Measurements from ENCODE around the gene CCL18.
"Not testable (repeated sequence)": the region's sequence is repeated elsewhere in the genome, so short reads cannot be mapped to it uniquely, and the experiment has no call there.

CCL18 gene

DNA sequence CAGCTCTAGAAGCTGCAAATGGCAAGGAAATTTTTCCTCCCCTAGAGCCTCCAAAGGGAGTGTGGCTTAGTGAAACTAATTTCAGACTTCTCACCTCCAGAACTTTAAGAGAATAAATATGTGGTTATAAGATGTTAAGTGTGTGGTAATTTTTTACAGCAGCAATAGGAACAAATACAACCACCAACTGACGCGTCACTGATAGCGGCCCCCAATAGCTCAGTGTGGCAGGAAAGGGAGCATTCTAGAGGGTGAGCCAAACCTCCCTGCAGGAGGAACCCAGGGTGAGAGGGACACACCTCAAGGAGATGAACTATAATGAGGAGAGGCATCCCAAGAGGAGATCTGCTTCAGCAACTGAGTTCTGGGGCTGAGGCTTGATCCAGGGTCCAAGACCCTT, 43.6 kb downstream of the CCL18 start:
- ChIA-PET CTCF (no interaction called here), POLR2A (no interaction called here)
- no peak overlapping the region for H3K4me3 ChIP-seq (ENCODE audit: low read depth, low read length)
- TF ChIP-seq, protein P1, sequence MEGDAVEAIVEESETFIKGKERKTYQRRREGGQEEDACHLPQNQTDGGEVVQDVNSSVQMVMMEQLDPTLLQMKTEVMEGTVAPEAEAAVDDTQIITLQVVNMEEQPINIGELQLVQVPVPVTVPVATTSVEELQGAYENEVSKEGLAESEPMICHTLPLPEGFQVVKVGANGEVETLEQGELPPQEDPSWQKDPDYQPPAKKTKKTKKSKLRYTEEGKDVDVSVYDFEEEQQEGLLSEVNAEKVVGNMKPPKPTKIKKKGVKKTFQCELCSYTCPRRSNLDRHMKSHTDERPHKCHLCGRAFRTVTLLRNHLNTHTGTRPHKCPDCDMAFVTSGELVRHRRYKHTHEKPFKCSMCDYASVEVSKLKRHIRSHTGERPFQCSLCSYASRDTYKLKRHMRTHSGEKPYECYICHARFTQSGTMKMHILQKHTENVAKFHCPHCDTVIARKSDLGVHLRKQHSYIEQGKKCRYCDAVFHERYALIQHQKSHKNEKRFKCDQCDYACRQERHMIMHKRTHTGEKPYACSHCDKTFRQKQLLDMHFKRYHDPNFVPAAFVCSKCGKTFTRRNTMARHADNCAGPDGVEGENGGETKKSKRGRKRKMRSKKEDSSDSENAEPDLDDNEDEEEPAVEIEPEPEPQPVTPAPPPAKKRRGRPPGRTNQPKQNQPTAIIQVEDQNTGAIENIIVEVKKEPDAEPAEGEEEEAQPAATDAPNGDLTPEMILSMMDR (IDR thresholded peaks at IDR 0.05; ENCODE audit: insufficient read depth, low read length, missing control alignments): no peak
- DNase-seq (ENCODE audit: low read depth, low spot score): no peak

GRCh38 chr17:36108265-36108664, 44.2 kb downstream of the CCL18 start:
- CTCF ChIA-PET; DNase-seq (ENCODE audit: low read depth, low spot score); H3K4me3 ChIP-seq (ENCODE audit: low read depth, low read length); POLR2A ChIA-PET: not testable (repeated sequence)

- CTCF ChIA-PET: interaction anchor here (1.2 kb wide), 1 partner anchor 38 kb away, joined by 4 read pairs; no protein-coding TSS in a partner anchor
- TF ChIP-seq, protein P1 (IDR thresholded peaks at IDR 0.05; ENCODE audit: insufficient read depth, low read length, missing control alignments): no peak
- POLR2A ChIA-PET: no interaction called here
These were observed 47.0 kb downstream of the CCL18 start for GRCh38 chr17:36111068-36111490.

DNA sequence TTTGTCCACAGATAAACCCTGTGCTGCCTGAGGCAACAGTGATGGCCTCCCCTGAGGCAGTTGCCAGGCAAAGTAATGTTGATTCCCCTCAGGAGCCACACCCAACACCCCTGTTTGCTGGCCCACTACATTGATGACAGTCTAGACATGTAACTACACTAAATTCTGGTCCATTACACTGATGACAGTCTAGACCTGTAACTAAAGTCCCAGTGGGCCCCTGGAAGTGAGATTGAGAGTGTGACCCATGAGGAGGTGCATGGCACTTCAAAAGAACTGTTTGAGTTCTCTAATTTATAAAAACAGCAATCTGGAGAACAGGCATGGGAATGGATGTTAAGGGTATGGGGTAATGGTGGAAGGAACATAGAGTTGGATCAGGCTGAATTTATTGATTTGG, 48.5 kb downstream of the CCL18 start:
- H3K4me3 ChIP-seq (ENCODE audit: low read depth, low read length): no peak overlapping the region
- POLR2A ChIA-PET: no interaction called here
- no peak for DNase-seq (ENCODE audit: low read depth, low spot score)
- TF ChIP-seq, protein P1 (IDR thresholded peaks at IDR 0.05; ENCODE audit: insufficient read depth, low read length, missing control alignments): no peak
- CTCF ChIA-PET: no interaction called here

More at GRCh38 chr17:36111068-36111490, 47.0 kb downstream of the CCL18 start:
- no peak for DNase-seq (ENCODE audit: low read depth, low spot score)
- H3K4me3 ChIP-seq (ENCODE audit: low read depth, low read length): no peak overlapping the region

DNA sequence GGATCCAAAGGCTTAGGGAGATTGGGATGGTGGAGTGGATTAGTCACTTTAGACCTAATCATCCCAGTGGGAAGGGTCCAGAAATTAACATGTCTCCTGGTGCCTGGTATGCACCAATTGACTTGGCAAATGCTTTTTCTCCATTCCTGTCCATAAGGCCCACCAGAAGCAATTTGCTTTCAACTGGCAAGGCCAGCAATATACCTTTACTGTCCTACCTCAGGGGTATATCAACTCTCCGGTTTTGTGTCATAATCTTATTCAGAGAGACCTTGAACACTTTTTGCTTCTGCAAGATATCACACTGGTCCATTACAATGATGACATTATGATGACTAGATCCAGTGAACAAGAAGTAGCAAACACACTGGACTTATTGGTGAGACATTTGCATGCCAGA, 49.1 kb downstream of the CCL18 start:
- H3K4me3 ChIP-seq (ENCODE audit: low read depth, low read length); DNase-seq (ENCODE audit: low read depth, low spot score); POLR2A ChIA-PET; CTCF ChIA-PET: not testable (repeated sequence)

DNA sequence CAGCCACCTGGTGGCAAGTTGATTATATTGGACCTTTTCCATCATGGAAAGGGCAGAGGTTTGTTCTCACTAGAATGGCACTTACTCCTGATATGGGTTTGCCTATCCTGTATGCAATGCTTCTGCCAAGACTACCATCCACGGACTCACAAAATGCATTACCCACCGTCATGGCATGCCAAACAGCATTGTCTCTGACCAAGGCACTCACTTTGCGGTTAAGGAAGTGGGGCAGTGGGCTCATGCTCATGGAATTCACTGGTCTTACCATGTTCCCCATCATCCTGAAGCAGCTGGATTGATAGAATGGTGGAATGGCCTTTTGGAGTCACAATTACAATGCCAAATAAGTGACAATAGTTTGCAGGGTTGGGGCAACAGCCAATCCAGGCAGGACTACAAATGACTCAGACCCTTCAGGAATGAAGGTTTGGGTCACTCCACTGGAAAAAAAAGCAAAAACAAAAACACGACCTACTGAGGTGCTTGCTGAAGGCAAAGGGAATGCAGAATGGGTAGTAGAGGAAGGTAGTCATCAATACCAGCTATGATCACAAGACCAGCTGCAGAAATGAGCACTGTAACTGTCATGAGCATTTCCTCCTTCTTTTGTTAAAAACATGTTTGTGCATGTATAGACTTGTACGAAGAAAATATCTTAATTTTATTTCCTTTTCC, 51.0 kb downstream of the CCL18 start:
- H3K4me3 ChIP-seq (ENCODE audit: low read depth, low read length); CTCF ChIA-PET; POLR2A ChIA-PET; DNase-seq (ENCODE audit: low read depth, low spot score): not testable (repeated sequence)

DNA sequence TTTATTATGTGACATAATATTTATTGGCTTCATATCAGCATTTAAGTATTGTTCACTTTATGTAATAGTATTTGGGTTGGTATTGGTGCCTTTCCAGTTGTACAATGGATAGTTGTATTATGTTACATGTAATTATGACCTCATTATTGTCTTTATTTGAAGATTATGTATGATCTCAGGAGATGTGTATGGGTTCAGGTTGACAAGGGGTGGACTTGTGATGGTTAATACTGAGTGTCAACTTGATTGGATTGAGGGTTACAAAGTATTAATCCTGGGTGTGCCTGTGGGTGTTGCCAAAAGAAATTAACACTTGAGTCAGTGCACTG, 51.5 kb downstream of the CCL18 start:
- POLR2A ChIA-PET, CTCF ChIA-PET: not testable (repeated sequence)

DNA sequence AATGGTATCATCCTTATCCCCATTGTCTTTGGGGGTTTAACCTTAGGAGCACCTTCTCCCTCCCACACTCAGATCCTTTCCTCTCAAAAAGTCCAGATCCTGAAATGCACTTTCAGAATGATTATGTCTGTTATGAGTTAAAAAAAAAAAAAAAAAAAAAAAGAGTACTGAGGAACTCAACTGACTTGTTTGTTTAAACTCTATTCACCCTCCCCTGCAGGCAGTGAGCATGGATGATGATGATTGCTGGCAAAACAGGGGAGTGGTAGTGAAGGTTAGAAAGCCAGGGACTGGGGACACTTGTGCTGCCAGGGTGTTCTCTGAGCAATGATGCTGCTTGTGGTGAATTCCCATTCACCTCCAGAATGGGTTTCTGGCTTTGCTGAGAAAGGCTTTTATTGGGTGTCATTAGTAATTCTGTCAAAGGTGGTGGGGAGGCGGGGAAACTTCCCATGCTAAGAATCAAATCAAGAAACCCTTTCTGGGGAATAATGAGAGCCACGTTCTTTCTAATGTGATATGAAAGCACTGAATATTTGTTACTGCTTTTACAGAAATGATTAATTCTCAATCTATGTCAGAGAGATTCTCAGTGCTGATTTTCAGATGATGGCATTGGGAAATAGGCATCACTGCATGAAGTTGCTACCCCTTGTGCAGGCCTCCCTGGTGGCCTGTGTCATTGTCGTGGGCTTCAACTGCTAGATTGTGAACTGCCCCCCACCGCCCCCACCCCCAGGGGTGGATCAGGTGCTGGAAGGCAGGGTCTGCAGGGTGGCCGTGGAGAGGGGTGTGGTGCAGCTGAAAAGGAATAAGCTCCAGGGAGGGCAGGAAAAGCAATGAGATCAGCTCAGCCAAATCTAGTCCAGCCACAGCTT, 53.7 kb downstream of the CCL18 start:
- no peak for DNase-seq (ENCODE audit: low read depth, low spot score)
- H3K4me3 ChIP-seq (ENCODE audit: low read depth, low read length): no peak overlapping the region
- POLR2A ChIA-PET: interaction anchor here (0.9 kb wide), 1 partner anchor 65 kb away, joined by 3 read pairs; no protein-coding TSS in a partner anchor
- CTCF ChIA-PET: interaction anchor here (0.8 to 2.4 kb wide), 2 partner anchors 30 to 31 kb away, joined by 3 to 11 read pairs; no protein-coding TSS in a partner anchor
- TF ChIP-seq, protein P1 (IDR thresholded peaks at IDR 0.05; ENCODE audit: insufficient read depth, low read length, missing control alignments): no peak

More for the DNA sequence above, 51.5 kb downstream of the CCL18 start:
- H3K4me3 ChIP-seq (ENCODE audit: low read depth, low read length); DNase-seq (ENCODE audit: low read depth, low spot score): not testable (repeated sequence)
